Natural killer cell (primary cell): ENCODE results near the gene KCNJ6. TPM values are rescaled to one million over a fixed set of nuclear protein-coding genes. Genes with fewer than 3 reads are reported as not detected.

ENCODE experiments used
- ATAC-seq, 3 donors: fragments of 150-1000 bp in 2 of 3; fragments of 200-7000 bp in 1 of 3; cut with Tn5 transposase; 1 replicate in 1 of 3; 2 replicates in 2 of 3; pipeline ENCODE4 v1.10.0; 2021; ENCODE audit warnings: mild to moderate bottlenecking in 2 of 3, moderate library complexity in 2 of 3
- DNase-seq, 2 donors: peaks; one replicate each; pipeline versions ENCODE4 v3.0.0 to v3.0.0-alpha.2; 2013 to 2021; ENCODE audit warnings: mixed read lengths in 1 of 2
- H3K27ac ChIP-seq: one replicate; pipeline ENCODE4 v1.5.1; 2013; ENCODE audit warnings: mild to moderate bottlenecking, low read length
- H3K27me3 ChIP-seq: one replicate; pipeline ENCODE4 v1.6.1; 2013; ENCODE audit warnings: low read length; ENCODE audit not compliant: control insufficient read depth, insufficient read depth
- H3K36me3 ChIP-seq: one replicate; pipeline ENCODE4 v1.6.1; 2013; ENCODE audit warnings: low read length; ENCODE audit not compliant: control insufficient read depth, insufficient read depth
- H3K4me1 ChIP-seq: one replicate; pipeline ENCODE4 v1.6.1; 2013; ENCODE audit warnings: low read length; ENCODE audit not compliant: control insufficient read depth, insufficient read depth
- H3K4me3 ChIP-seq: one replicate; pipeline ENCODE4 v1.5.1; 2013; ENCODE audit warnings: low read length
- H3K9me3 ChIP-seq: one replicate; pipeline ENCODE4 v1.6.1; 2013; ENCODE audit warnings: low read length; ENCODE audit not compliant: control insufficient read depth, insufficient read depth
- H3K27ac Mint-ChIP-seq, 2 donors: one replicate each; pipeline ENCODE4 v1.8.0; 2022; ENCODE audit warnings: mild to moderate bottlenecking in 2 of 2, mixed read lengths in 2 of 2, moderate library complexity in 1 of 2
- H3K27me3 Mint-ChIP-seq, 2 donors: one replicate each; pipeline ENCODE4 v1.8.0; 2022; ENCODE audit warnings: low read depth in 2 of 2, mixed read lengths in 2 of 2
- H3K36me3 Mint-ChIP-seq: one replicate; pipeline ENCODE4 v1.8.0; 2022; ENCODE audit warnings: mixed read lengths
- H3K4me1 Mint-ChIP-seq, 2 donors: one replicate each; pipeline ENCODE4 v1.8.0; 2022; ENCODE audit warnings: mixed read lengths in 2 of 2
- H3K4me3 Mint-ChIP-seq: one replicate; pipeline ENCODE4 v1.8.0; 2022; ENCODE audit warnings: mild to moderate bottlenecking, moderate library complexity, mixed read lengths
- H3K9me3 Mint-ChIP-seq, 2 donors: one replicate each; pipeline ENCODE4 v1.8.0; 2022; ENCODE audit warnings: mixed read lengths in 2 of 2
- WGBS: methylation state at CpG from one replicate; pipeline ENCODE4 v1.1.7; 2013; ENCODE audit warnings: missing lambda C conversion rate; ENCODE audit not compliant: insufficient coverage; 5-methylcytosine and 5-hydroxymethylcytosine counted together
- intact Hi-C: fragments of 100-400 bp; cut with micrococcal nuclease; formaldehyde crosslinking; loops from one replicate; pipeline ENCODE4 v1.14.2; 2022
- total RNA-seq, 4 donors: library from RNA; stranded (reverse); fragments of 120-200 nt in 1 of 4; gene quantifications; one replicate each; pipeline versions ENCODE4 v1.2.3 to v1.2.4, GENCODE V29; 2013 to 2022
- TF ChIP-seq, protein P1 (sequence below): fragments of 200-600 bp; IDR thresholded peaks from one replicate; pipeline ENCODE4 v1.8.0; 2022; ENCODE audit warnings: antibody characterized with exemption

Gene KCNJ6
- total RNA-seq, 3 donors from 2014 or later (not counting 1 experiment from before 2014, with no cell fraction given): not detected

DNA sequence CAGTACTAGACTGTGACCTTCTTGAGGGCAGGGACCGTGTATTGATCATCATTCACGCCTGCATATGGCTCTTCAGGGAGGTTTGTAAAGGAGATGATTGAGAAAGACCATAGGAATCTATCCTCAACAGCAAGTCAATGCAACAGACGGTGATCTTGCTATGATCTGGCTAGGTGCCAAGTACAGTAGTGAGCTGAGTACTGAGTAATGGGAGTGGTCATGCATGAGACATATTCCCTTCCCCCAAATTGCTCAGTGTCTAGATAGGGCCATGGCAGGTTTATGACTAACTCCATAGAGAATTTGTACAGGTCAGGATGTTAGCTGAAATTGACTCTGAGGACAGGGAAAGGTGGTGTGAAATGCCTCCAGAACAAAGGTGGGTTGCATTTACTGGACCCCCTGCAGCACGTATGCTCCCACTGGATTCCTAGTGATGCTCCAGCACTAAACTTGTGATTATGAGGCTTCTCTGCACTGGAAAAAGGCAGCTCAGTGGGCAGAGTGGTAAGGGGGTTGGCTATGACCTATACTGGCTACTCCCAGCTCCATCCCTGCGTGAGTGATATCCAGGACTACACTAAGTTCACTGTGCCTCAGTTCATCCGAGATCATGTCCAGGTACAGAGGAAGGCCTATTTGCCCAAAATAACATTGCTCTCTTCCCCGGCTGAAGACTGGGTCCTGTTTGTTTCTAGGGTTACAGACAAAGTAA is 37.2 kb downstream of the KCNJ6 start:
- H3K36me3 ChIP-seq: no peaks in the 10 kb centered on the region
- no peaks in the 10 kb centered on the region for H3K9me3 ChIP-seq
- Mint-ChIP-seq H3K36me3 (no peaks in the 10 kb centered on the region), H3K4me1 (no peaks in the 10 kb centered on the region), H3K9me3 (no peaks in the 10 kb centered on the region), H3K4me3 (no peak overlapping the region), H3K27me3 (peaks cover 0 to 6% of the 10 kb centered on the region in 2 donors), H3K27ac (no peak overlapping the region)
- intact Hi-C loops: no loop called here
- 81% methylated on average over 7 of the region's 7 CpGs for WGBS
- TF ChIP-seq, protein P1, sequence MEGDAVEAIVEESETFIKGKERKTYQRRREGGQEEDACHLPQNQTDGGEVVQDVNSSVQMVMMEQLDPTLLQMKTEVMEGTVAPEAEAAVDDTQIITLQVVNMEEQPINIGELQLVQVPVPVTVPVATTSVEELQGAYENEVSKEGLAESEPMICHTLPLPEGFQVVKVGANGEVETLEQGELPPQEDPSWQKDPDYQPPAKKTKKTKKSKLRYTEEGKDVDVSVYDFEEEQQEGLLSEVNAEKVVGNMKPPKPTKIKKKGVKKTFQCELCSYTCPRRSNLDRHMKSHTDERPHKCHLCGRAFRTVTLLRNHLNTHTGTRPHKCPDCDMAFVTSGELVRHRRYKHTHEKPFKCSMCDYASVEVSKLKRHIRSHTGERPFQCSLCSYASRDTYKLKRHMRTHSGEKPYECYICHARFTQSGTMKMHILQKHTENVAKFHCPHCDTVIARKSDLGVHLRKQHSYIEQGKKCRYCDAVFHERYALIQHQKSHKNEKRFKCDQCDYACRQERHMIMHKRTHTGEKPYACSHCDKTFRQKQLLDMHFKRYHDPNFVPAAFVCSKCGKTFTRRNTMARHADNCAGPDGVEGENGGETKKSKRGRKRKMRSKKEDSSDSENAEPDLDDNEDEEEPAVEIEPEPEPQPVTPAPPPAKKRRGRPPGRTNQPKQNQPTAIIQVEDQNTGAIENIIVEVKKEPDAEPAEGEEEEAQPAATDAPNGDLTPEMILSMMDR: no peak
- H3K27me3 ChIP-seq: no peaks in the 10 kb centered on the region
- H3K4me1 ChIP-seq: no peaks in the 10 kb centered on the region
- ATAC-seq: no peak
- no peak overlapping the region for H3K4me3 ChIP-seq
- no peak for DNase-seq
- no peak overlapping the region for H3K27ac ChIP-seq

- H3K36me3 Mint-ChIP-seq: no peaks in the 10 kb centered on the region
- no peaks in the 10 kb centered on the region for H3K9me3 Mint-ChIP-seq
- H3K4me1 Mint-ChIP-seq: no peaks in the 10 kb centered on the region
- DNase-seq: no peak
- no peaks in the 10 kb centered on the region for H3K36me3 ChIP-seq
- H3K27ac ChIP-seq: no peak overlapping the region
- no peak overlapping the region for H3K4me3 ChIP-seq
- H3K27me3 Mint-ChIP-seq: no peaks in the 10 kb centered on the region
- no peak overlapping the region for H3K27ac Mint-ChIP-seq
- TF ChIP-seq, protein P1: no peak
- H3K4me3 Mint-ChIP-seq: no peak overlapping the region
- intact Hi-C loops: no loop called here
- no peaks in the 10 kb centered on the region for H3K4me1 ChIP-seq
- H3K27me3 ChIP-seq: no peaks in the 10 kb centered on the region
- no peaks in the 10 kb centered on the region for H3K9me3 ChIP-seq
- no peak for ATAC-seq
- 94% methylated on average over 2 of the region's 3 CpGs for WGBS
Measured at GRCh38 chr21:37877888-37878684, 38.2 kb downstream of the KCNJ6 start.

- intact Hi-C loops: no loop called here
- no peaks in the 10 kb centered on the region for H3K4me1 Mint-ChIP-seq
- WGBS: 95% methylated on average over 1 of the region's 1 CpG
Measured at GRCh38 chr21:37877171-37877570, 39.1 kb downstream of the KCNJ6 start.

More at GRCh38 chr21:37877171-37877570, 39.1 kb downstream of the KCNJ6 start:
- Mint-ChIP-seq H3K27me3 (no peaks in the 10 kb centered on the region), H3K27ac (no peak overlapping the region), H3K36me3 (no peaks in the 10 kb centered on the region), H3K4me3 (no peak overlapping the region), H3K9me3 (no peaks in the 10 kb centered on the region)
- Histone ChIP-seq H3K4me3 (no peak overlapping the region), H3K27ac (no peak overlapping the region), H3K9me3 (no peaks in the 10 kb centered on the region), H3K36me3 (no peaks in the 10 kb centered on the region), H3K27me3 (no peaks in the 10 kb centered on the region), H3K4me1 (no peaks in the 10 kb centered on the region)
- ATAC-seq (no peak), DNase-seq (no peak)
- TF ChIP-seq, protein P1: no peak
